LNCAP (cell line): ENCODE data around the gene SUSD4.

ENCODE experiments used
- TF ChIP-seq, protein P1 (sequence below): fragments of 450-650 bp; IDR thresholded peaks from 2 replicates; pipeline ENCODE4 v1.5.1; 2017; ENCODE audit warnings: mild to moderate bottlenecking

SUSD4 gene

DNA sequence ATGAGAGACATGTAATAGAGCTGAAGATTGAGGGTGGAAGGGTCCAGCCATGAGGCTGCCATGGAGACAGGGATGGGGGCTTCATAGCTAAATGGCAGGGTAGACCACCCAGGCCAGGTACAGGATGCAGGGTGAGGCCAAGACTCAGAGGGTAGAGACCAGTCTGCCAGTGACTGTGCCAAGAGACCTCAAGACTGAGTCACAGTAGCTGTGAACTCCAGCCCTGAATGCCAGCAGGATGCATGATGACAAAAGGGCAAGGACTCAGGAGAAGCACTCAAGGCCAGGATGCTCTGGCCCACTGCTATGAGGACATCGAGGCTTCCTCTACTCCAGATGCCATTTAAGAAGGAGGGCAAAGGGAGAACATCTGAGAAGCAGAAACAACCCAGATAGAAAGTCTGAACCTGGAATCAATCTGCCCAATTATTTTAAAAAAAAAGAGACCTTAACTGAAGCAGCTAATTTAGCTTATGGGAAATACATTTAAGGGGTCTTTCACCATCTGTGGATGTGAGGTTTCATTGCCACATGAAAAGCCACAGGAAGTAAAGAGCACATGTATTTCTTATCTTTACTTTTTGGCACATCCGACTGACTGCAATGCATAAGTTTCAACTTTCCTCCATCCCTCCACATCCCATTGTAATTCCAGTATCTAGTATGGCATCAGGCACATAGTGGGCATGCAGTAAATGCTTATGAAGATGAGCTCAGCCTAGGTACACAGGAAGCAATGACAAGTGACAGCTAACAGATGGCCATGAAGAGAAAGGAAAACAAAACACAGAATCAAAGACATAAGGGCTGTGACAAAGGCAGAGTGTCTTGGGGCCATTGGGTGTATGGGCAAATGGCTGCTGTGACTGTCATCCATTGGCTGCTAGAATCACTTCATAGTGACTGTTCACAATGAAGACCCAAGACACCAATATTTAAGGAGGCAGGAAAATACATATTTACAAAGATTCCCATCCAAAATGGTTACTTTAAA is 40.2 kb downstream of the SUSD4 start:
- TF ChIP-seq, protein P1, sequence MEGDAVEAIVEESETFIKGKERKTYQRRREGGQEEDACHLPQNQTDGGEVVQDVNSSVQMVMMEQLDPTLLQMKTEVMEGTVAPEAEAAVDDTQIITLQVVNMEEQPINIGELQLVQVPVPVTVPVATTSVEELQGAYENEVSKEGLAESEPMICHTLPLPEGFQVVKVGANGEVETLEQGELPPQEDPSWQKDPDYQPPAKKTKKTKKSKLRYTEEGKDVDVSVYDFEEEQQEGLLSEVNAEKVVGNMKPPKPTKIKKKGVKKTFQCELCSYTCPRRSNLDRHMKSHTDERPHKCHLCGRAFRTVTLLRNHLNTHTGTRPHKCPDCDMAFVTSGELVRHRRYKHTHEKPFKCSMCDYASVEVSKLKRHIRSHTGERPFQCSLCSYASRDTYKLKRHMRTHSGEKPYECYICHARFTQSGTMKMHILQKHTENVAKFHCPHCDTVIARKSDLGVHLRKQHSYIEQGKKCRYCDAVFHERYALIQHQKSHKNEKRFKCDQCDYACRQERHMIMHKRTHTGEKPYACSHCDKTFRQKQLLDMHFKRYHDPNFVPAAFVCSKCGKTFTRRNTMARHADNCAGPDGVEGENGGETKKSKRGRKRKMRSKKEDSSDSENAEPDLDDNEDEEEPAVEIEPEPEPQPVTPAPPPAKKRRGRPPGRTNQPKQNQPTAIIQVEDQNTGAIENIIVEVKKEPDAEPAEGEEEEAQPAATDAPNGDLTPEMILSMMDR = no peak

DNA sequence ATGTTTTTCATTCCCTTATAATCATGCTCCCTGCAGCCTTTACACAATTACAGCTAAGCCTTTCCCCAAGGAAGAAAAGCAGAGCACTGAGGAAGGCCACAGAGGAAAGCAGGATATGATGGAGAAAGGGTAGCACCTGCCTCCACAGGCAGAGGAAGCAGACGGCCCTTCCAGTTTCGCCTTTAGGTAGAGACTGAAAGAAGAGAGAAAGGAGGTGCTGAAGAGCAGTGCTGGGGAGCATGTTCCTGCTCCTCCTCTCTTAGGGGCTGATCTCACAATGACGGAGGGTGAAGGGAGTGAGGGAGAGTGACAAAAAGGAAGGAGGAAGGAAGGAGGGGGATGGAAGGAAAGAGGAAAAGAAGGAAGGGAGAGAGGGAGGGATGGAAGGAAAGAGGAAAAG is 41.1 kb downstream of the SUSD4 start:
- TF ChIP-seq, protein P1 = no peak

GRCh38 chr1:223320959-223321358 is 43.0 kb downstream of the SUSD4 start:
- TF ChIP-seq, protein P1 = no peak

GRCh38 chr1:223319905-223320580 is 43.9 kb downstream of the SUSD4 start:
- TF ChIP-seq, protein P1 = no peak

DNA sequence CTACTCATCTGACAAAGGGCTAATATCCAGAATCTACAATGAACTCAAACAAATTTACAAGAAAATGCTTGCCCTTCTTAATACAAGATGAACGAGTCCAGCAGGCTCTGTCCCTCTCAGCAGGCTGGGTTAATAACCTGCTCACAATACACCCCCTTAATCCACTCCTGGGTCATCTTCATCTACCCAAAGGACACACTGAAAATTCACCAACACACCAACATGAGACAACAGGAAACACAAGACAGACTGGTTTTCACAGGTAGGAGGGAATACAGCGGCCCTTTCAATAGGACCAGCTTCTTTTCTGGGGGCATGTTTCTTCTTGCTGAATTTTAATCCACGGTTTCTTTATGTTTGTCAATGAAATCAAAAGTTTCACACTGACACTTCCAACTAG is 44.6 kb downstream of the SUSD4 start:
- TF ChIP-seq, protein P1 = no peak

DNA sequence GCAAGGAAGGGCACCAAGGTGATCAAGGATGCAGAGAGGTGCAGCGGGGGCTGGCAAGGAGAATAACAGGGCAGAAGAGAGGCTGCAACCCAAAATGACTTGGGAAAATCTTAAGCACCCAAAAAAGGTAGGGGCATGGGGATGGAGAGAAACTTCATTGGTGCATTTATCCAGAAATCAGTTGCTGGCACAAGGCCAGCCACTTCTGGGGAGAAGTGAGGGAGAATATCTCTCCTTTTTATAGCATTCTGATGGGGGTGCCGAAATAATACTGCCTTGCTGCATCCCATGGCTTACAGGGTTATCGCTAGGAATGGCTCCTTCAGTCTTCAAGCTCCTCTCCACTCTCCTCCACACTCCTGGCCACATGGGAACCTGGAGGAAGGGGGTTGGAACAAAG is 47.9 kb downstream of the SUSD4 start:
- TF ChIP-seq, protein P1 = no peak

GRCh38 chr1:223315665-223316064 is 48.3 kb downstream of the SUSD4 start:
- TF ChIP-seq, protein P1 = no peak
